Heart left ventricle (tissue), 13 donors: ENCODE results near the gene CYB5B.

Experiments
- CTCF ChIP-seq, 12 donors: fragments of 200-600 bp; sonication (generic) in 4 of 12; IDR thresholded peaks; one replicate each; pipeline versions ENCODE4 v1.5.0 to v1.8.0; 2018 to 2022; ENCODE audit warnings: antibody characterized with exemption in 12 of 12, mild to moderate bottlenecking in 5 of 12
- POLR2A ChIP-seq, 2 donors: fragments of 450-650 bp; IDR thresholded peaks; one replicate each; pipeline ENCODE4 v1.6.1; 2017; ENCODE audit warnings: antibody characterized with exemption in 2 of 2, mild to moderate bottlenecking in 2 of 2, moderate library complexity in 2 of 2
- donor health status: ischemic (EF 13 %, LVEDD 7.1; RV severe dilation, severe dysfunction).
- donor health status: DM: no; HTN: yes; CAD: no.
- donor health status: DM: no; HTN: no; CAD: no.
- donor health status: ischemic (EF 25% LVEDD 6.9; RV normal size, moderate dysfunction).
- donor health status: ischemic (EF 25% LVEDD 5.7; RV mildly dilated, moderate dysfunction).
- donor health status: ischemic (EF 35%, LVEDD 5.7; RV mildly dilated, moderate dysfunction).
- donor health status: nonischemic (EF 11% LVEDD 7.7; RV severe dilation, severe dysfunction).
- donor health status: DM: yes; HTN: yes; CAD: no.
- donor health status: PGD.
- donor health status: ischemic (EF 29% LVEDD 5.4; RV normal size, mild dysfunction).
- donor health status: nonischemic (EF 23%, LVEDD 6.1; RV moderate dilation, normal function).

DNA sequence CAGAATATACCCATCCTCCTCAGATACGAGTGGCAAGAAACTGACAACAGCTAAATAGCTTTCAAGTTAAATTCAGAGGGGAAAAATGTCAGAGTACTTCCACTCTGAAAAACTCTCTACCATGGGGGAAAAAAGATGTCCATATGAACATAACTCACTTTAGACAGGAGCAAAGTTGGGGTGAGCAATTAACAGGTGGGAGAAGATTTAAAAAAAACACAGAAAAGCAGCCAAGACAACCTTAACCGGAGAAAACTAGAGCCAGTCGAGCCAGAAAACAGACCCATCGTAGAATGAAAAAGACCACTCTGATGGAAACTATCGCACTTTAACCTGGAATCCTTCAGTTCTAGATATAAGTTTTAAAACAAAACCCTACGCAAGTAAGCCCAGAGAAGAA is 39.4 kb upstream of the CYB5B start:
- no peak for TF ChIP-seq CTCF (IDR thresholded peaks at IDR 0.05)
- no peak for TF ChIP-seq POLR2A (IDR thresholded peaks at IDR 0.05)
